Measurements from ENCODE around the gene TRIM38. TPM values are rescaled to one million over a fixed set of nuclear protein-coding genes. Genes with fewer than 3 reads are reported as not detected.

TRIM38 gene
- total RNA-seq, 2 experiments from 2014 or later = 8.1 to 8.2 TPM

DNA sequence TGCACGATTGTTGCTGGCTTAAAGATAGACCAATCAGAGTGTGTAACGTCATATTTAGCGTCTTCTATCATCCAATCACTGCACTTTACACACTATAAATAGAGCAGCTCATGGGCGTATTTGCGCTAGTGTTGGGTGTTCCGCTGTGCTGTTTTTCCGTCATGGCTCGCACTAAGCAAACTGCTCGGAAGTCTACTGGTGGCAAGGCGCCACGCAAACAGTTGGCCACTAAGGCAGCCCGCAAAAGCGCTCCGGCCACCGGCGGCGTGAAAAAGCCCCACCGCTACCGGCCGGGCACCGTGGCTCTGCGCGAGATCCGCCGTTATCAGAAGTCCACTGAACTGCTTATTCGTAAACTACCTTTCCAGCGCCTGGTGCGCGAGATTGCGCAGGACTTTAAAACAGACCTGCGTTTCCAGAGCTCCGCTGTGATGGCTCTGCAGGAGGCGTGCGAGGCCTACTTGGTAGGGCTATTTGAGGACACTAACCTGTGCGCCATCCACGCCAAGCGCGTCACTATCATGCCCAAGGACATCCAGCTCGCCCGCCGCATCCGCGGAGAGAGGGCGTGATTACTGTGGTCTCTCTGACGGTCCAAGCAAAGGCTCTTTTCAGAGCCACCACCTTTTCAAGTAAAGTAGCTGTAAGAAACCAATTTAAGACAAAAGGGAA lies 57.9 kb downstream of the TRIM38 start:
- Mint-ChIP-seq H3K4me3 (peak overlapping the region; percentile 100), H3K27ac (peak overlapping the region; percentile 100), H3K4me1 (peaks cover 45% of the 10 kb centered on the region), H3K9me3 (peaks cover 6% of the 10 kb centered on the region), H3K36me3 (peaks cover 2% of the 10 kb centered on the region), H3K27me3 (no peaks in the 10 kb centered on the region)
- DNase-seq = peak; percentile 80

DNA sequence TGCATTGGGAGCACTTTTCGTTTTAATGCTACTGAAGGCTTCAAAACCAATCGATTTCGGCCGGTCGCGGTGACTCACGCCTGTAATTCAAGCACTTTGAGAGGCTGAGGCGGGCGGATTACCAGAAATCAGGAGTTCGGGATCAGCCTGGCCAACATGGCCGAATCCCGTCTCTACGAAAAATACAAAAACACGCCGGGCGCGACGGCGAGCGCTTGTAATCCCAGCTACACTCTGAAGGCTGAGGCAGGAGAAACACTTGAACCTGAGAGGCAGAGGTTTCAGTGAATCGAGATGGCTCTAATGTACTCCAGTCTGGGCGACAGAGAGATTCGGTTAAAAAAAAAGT lies 58.4 kb downstream of the TRIM38 start:
- no peaks in the 10 kb centered on the region for H3K27me3 Mint-ChIP-seq
- peaks cover 2% of the 10 kb centered on the region for H3K36me3 Mint-ChIP-seq
- peak; percentile 62 for DNase-seq
- H3K27ac Mint-ChIP-seq = peak overlapping the region; percentile 100
- H3K4me3 Mint-ChIP-seq = peak overlapping the region; percentile 100
- H3K9me3 Mint-ChIP-seq = peaks cover 6% of the 10 kb centered on the region
- H3K4me1 Mint-ChIP-seq = peaks cover 50% of the 10 kb centered on the region

DNA sequence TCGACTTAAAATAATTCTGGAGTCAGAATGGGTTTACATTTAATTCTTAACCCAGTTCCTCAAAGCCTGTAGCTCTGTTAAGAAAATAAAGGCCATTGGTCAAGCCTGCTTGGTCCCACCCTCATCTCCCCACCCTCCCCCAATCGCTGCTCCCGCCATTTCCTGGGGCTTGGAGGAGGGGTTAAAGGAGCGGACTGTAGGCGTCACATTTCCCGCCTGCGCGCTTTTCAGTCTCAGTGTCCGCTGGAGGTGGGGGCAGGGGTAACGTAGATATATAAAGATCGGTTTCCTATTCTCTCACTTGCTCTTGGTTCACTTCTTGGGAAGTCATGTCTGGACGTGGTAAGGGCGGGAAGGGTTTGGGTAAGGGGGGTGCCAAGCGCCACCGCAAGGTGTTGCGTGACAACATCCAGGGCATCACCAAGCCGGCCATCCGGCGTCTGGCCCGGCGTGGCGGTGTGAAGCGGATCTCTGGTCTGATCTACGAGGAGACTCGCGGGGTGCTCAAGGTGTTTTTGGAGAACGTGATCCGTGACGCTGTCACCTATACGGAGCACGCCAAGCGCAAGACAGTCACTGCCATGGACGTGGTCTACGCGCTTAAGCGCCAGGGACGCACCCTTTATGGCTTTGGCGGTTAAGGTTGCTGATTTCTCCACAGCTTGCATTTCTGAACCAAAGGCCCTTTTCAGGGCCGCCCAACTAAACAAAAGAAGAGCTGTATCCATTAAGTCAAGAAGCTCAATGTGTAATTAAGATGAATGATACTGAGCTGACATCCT lies 58.9 kb downstream of the TRIM38 start:
- H3K4me1 Mint-ChIP-seq = peaks cover 52% of the 10 kb centered on the region
- peak overlapping the region; percentile 100 for H3K27ac Mint-ChIP-seq
- H3K36me3 Mint-ChIP-seq = peaks cover 2% of the 10 kb centered on the region
- DNase-seq = peak; percentile 88
- H3K9me3 Mint-ChIP-seq = peaks cover 6% of the 10 kb centered on the region
- H3K27me3 Mint-ChIP-seq = no peaks in the 10 kb centered on the region
- H3K4me3 Mint-ChIP-seq = peak overlapping the region; percentile 100

DNA sequence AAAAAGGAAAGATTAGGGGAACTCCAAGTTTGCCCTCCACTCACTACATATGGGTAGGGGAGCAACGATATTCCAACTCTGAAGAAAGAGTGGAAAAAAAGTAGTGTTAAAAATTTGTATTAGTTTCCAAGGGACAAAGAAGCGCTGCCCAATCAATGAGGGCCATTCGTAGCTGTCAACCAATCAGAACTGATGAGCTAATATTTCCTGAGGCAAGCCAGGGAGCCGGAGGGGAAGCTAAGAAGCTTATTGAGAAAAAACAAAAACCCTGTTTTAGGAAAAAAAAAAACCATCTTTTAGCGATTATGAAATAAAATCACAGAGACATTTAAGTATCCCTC lies 59.5 kb downstream of the TRIM38 start:
- H3K27ac Mint-ChIP-seq = peak overlapping the region; percentile 100
- peaks cover 51% of the 10 kb centered on the region for H3K4me1 Mint-ChIP-seq
- H3K9me3 Mint-ChIP-seq = peaks cover 6% of the 10 kb centered on the region
- H3K36me3 Mint-ChIP-seq = peaks cover 2% of the 10 kb centered on the region
- peak; percentile 40 for DNase-seq
- H3K27me3 Mint-ChIP-seq = peaks cover 5% of the 10 kb centered on the region
- H3K4me3 Mint-ChIP-seq = peak overlapping the region; percentile 100

GRCh38 chr6:26022737-26023136 lies 60.1 kb downstream of the TRIM38 start:
- H3K4me1 Mint-ChIP-seq = peaks cover 51% of the 10 kb centered on the region
- peak overlapping the region; percentile 100 for H3K4me3 Mint-ChIP-seq
- peaks cover 2% of the 10 kb centered on the region for H3K36me3 Mint-ChIP-seq
- peaks cover 6% of the 10 kb centered on the region for H3K9me3 Mint-ChIP-seq
- peak overlapping the region; percentile 100 for H3K27ac Mint-ChIP-seq
- DNase-seq = no peak
- peaks cover 7% of the 10 kb centered on the region for H3K27me3 Mint-ChIP-seq

DNA sequence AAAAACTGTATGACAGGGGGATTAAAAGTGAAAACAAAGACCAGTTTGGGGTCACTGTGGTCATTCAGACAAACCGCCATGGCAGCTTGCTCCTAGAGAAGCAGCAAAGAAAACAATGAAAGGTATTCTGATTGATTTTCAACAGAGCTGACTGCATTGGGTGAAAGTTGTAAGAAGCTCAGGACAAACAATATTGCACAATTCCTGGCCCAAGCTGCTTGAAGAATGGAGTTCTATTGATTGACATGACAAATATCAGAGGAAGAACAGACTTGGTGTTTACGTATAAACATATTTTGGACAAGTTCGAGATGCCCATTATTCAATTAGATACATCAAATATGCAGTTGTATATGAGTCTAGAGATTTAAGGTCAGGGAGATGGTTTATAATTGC lies 62.0 kb downstream of the TRIM38 start:
- no peaks in the 10 kb centered on the region for H3K36me3 Mint-ChIP-seq
- H3K27ac Mint-ChIP-seq = peak overlapping the region; percentile 97
- peaks cover 1% of the 10 kb centered on the region for H3K9me3 Mint-ChIP-seq
- no peak overlapping the region for H3K4me3 Mint-ChIP-seq
- H3K4me1 Mint-ChIP-seq = peaks cover 52% of the 10 kb centered on the region
- peaks cover 7% of the 10 kb centered on the region for H3K27me3 Mint-ChIP-seq
- no peak for DNase-seq

DNA sequence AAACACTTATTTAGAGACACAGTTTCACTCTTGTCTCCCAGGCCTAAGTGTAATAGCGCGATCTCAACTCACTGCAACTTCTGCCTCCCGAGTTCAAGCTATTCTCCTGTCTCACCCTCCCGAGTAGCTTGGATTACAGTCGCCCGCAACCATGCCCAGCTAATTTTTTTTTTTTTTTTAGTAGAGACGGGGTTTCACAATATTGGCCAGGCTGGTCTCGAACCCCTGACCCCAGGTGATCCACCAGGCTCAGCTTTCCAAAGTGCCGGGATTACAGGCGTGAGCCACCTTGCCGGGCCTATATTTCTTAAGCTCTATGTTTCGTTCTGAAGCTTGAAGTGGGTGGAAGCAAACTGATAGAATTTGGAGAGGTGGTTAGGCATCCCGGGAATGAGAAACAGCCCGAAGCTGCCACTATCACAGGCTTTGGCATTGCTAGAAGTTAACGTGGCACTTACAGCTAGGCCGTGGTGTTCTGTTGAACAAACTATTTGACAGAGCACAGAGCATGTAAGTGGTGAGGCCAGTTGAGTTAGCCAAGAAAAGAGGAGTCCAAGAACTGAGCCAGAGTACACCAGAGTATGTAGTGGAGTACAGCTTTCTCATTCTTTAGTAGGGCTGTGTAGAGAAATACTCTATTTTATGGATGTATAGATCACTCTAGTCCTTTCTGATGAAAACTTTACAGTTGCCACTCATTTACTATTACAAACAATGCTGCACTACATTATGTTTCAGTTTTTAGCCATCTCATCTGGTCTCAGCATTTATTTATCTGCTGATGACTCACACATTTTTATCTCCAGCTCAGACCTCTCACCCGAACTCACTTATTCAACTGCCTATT lies 62.7 kb downstream of the TRIM38 start:
- Mint-ChIP-seq H3K36me3 (no peaks in the 10 kb centered on the region), H3K4me3 (peak overlapping the region; percentile 80), H3K4me1 (peaks cover 53% of the 10 kb centered on the region), H3K9me3 (no peaks in the 10 kb centered on the region), H3K27ac (peak overlapping the region; percentile 97), H3K27me3 (peaks cover 7% of the 10 kb centered on the region)
- no peak for DNase-seq

GRCh38 chr6:26025894-26026832 lies 63.6 kb downstream of the TRIM38 start:
- H3K4me1 Mint-ChIP-seq = peaks cover 49% of the 10 kb centered on the region
- peak overlapping the region; percentile 97 for H3K27ac Mint-ChIP-seq
- H3K36me3 Mint-ChIP-seq = peaks cover under 1% of the 10 kb centered on the region
- H3K4me3 Mint-ChIP-seq = peak overlapping the region; percentile 80
- peak; percentile 90 for DNase-seq
- H3K9me3 Mint-ChIP-seq = no peaks in the 10 kb centered on the region
- H3K27me3 Mint-ChIP-seq = peaks cover 8% of the 10 kb centered on the region

- Mint-ChIP-seq H3K4me1 (peaks cover 50% of the 10 kb centered on the region), H3K36me3 (peaks cover 6% of the 10 kb centered on the region), H3K4me3 (peak overlapping the region; percentile 80), H3K27me3 (peaks cover 16% of the 10 kb centered on the region), H3K9me3 (no peaks in the 10 kb centered on the region), H3K27ac (peak overlapping the region; percentile 97)
- peak; percentile 91 for DNase-seq
Measured at GRCh38 chr6:26026833-26027490, 64.4 kb downstream of the TRIM38 start.

DNA sequence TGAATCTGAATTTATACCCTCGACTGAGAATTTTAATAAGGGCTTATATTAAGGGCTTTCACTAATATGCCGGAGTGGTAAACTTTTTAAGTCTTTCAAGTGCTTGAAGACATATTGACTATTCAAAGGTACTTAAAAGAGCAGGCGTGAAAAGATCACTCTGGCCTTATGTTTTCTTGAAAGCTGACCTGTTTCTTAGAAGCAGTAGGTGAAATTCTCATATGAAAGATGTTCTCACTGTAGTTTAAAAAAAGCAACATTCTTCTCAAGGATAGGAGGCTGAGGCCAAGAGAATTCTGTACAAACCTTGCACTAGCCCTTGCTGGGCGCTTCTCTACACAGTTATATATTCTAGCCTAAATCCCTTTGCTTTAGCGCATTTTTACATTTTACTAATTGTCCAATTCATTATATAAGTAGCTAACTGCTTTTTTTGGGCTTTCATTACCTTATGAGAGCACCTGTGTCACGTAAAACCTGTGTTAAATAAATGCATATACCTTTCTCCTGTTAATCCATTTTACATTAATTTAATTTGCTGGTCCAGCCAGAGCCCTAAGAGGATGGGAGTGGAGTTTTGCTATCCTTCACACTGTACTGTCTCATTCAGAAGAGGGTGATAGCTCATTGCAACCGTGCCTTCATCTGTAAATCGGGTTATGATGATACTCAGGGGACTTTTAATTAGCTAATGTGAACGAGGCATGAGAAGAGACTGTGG lies 65.0 kb downstream of the TRIM38 start:
- no peak for DNase-seq
- H3K27me3 Mint-ChIP-seq = peaks cover 16% of the 10 kb centered on the region
- no peaks in the 10 kb centered on the region for H3K9me3 Mint-ChIP-seq
- peaks cover 6% of the 10 kb centered on the region for H3K36me3 Mint-ChIP-seq
- peaks cover 46% of the 10 kb centered on the region for H3K4me1 Mint-ChIP-seq
- peak overlapping the region; percentile 97 for H3K27ac Mint-ChIP-seq
- H3K4me3 Mint-ChIP-seq = peak overlapping the region; percentile 80

- H3K4me3 Mint-ChIP-seq = no peak overlapping the region
- peaks cover 19% of the 10 kb centered on the region for H3K27me3 Mint-ChIP-seq
- H3K4me1 Mint-ChIP-seq = peaks cover 47% of the 10 kb centered on the region
- no peaks in the 10 kb centered on the region for H3K9me3 Mint-ChIP-seq
- H3K27ac Mint-ChIP-seq = peak overlapping the region; percentile 97
- DNase-seq = no peak
- H3K36me3 Mint-ChIP-seq = peaks cover 6% of the 10 kb centered on the region
Measured at GRCh38 chr6:26028212-26028745, 65.7 kb downstream of the TRIM38 start.

DNA sequence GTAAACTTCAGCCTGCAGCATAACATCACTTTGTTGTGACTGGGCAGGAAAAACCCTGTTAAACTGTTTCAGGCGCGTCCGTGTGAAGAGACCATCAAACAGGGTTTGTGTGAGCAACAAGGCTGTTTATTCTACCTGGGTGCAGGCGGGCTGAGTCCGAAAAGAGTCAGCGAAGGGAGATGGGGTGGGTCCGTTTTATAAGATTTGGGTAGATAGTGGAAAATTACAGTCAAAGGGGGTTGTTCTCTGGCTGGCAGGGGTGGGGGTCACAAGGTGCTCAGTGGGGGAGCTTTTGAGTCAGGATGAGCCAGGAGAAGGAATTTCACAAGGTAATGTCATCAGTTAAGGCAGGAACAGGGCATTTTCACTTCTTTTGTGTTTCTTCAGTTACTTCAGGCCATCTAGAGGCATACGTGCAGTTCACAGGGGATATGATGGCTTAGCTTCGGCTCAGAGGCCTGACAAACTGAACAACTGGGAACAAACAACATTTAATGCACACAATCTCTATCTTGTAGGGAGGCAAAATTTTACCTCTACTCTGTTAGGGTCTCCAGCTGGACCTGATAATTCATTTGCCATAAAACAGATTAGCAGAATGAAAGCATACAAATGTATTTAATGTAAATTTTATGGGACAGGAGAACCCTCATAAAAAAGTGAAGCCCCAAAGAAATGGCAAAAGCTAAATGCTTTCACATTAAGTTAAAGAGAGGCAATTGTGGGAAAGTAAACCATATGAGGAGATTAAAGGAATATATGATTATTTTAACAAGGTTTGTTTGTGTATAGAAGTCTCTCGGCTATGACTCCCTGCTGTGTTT lies 66.4 kb downstream of the TRIM38 start:
- H3K4me3 Mint-ChIP-seq = no peak overlapping the region
- DNase-seq = no peak
- H3K9me3 Mint-ChIP-seq = no peaks in the 10 kb centered on the region
- peak overlapping the region; percentile 77 for H3K27ac Mint-ChIP-seq
- H3K36me3 Mint-ChIP-seq = peaks cover 6% of the 10 kb centered on the region
- peaks cover 20% of the 10 kb centered on the region for H3K27me3 Mint-ChIP-seq
- peaks cover 52% of the 10 kb centered on the region for H3K4me1 Mint-ChIP-seq

- Mint-ChIP-seq H3K4me3 (no peak overlapping the region), H3K27me3 (peaks cover 20% of the 10 kb centered on the region), H3K4me1 (peaks cover 54% of the 10 kb centered on the region), H3K9me3 (no peaks in the 10 kb centered on the region), H3K27ac (peak overlapping the region; percentile 77), H3K36me3 (peaks cover 6% of the 10 kb centered on the region)
- no peak for DNase-seq
Measured at GRCh38 chr6:26029570-26029856, 66.9 kb downstream of the TRIM38 start.
